GM12878 (cell line): ENCODE data around the gene HMOX2. TPM values are rescaled to one million over a fixed set of nuclear protein-coding genes. Genes with fewer than 3 reads are reported as not detected.

Source experiments
- ATAC-seq: fragments of 200-7000 bp; cut with Tn5 transposase; 3 replicates; pipeline ENCODE4 v1.9.1; 2020; ENCODE audit warnings: mild to moderate bottlenecking, moderate library complexity
- BruUV-seq: library from RNA; stranded (reverse); fragments of 400-500 nt; replicated peaks from 2 replicates; lab custom pipeline; 2021; lab: Mats Ljungman, UMichigan
- CTCF ChIA-PET: fragments of 300-600 bp; sonication (Branson Sonifier 250); formaldehyde crosslinking; extraction: SDS; loops from one replicate; lab custom pipeline; 2021; ENCODE audit warnings: inconsistent platforms; lab: Yijun Ruan, JAX
- POLR2A ChIA-PET: fragments of 350-600 bp; formaldehyde crosslinking; extraction: SDS; loops from one replicate; lab custom pipeline; 2021; ENCODE audit warnings: inconsistent platforms; lab: Charles Lee
- RAD21 ChIA-PET: fragments of 300-600 bp; sonication (Branson Sonifier 250); formaldehyde crosslinking; loops from one replicate; lab custom pipeline; 2023; ENCODE audit warnings: antibody characterized with exemption; ENCODE audit not compliant: unreplicated experiment; lab: Charles Lee
- SMC1A ChIA-PET: fragments of 300-600 bp; sonication (Branson Sonifier 250); formaldehyde crosslinking; loops from one replicate; lab custom pipeline; 2023; ENCODE audit not compliant: unreplicated experiment, uncharacterized antibody; lab: Charles Lee
- DNase-seq: peaks from one replicate; pipeline ENCODE4 v3.0.0-alpha.2; 2011; ENCODE audit warnings: low read depth, low spot score
- FAIRE-seq: peaks from 3 replicates; lab custom pipeline; 2011; peaks lifted over from hg19 to GRCh38; lab: Jason Lieb, UNC
- H2AFZ ChIP-seq: 2 replicates; pipeline ENCODE4 v1.6.0; 2011; ENCODE audit warnings: low read depth, low read length, control low read depth; ENCODE audit not compliant: control insufficient read depth
- H3K27ac ChIP-seq: 2 replicates; pipeline ENCODE4 v1.5.1; 2011; ENCODE audit warnings: control low read depth; ENCODE audit not compliant: control insufficient read depth, insufficient read depth
- H3K27me3 ChIP-seq, 2 experiments: replicated peaks in 1 of 2; 2 replicates each; pipeline versions ENCODE4 v1.6.0 to v1.6.1; 2011; ENCODE audit warnings: low read length in 1 of 2; ENCODE audit not compliant: control insufficient read depth in 2 of 2, insufficient read depth in 2 of 2
- H3K36me3 ChIP-seq, 2 experiments: 2 replicates each; pipeline ENCODE4 v1.5.1; 2011; ENCODE audit warnings: low read length in 1 of 2; ENCODE audit not compliant: control insufficient read depth in 2 of 2, insufficient read depth in 2 of 2
- H3K4me1 ChIP-seq: 2 replicates; pipeline ENCODE4 v1.6.1; 2011; ENCODE audit warnings: mild to moderate bottlenecking, low read length, moderate library complexity, mixed read lengths; ENCODE audit not compliant: control insufficient read depth, insufficient read depth
- H3K4me2 ChIP-seq: 2 replicates; pipeline ENCODE4 v1.6.0; 2011; ENCODE audit warnings: control low read depth; ENCODE audit not compliant: control insufficient read depth, insufficient read depth
- H3K4me3 ChIP-seq: fragments of 200-600 bp; sonication (generic); 2 replicates; pipeline ENCODE4 v1.5.1; 2016
- H3K79me2 ChIP-seq: 2 replicates; pipeline ENCODE4 v1.6.0; 2011; ENCODE audit warnings: low read length; ENCODE audit not compliant: control insufficient read depth, insufficient read depth
- H3K9ac ChIP-seq: 2 replicates; pipeline ENCODE4 v1.8.0; 2011; ENCODE audit warnings: low read length, control low read depth, mixed read lengths; ENCODE audit not compliant: control insufficient read depth, insufficient read depth
- H3K9me3 ChIP-seq: replicated peaks from 3 replicates; pipeline ENCODE4 v1.5.1; 2011; ENCODE audit warnings: mild to moderate bottlenecking, low read length; ENCODE audit not compliant: control insufficient read depth, insufficient read depth
- H4K20me1 ChIP-seq: 2 replicates; pipeline ENCODE4 v1.6.0; 2011; ENCODE audit not compliant: control insufficient read depth, insufficient read depth
- BACH1 ChIP-seq: fragments of 450-650 bp; IDR thresholded peaks from 2 replicates; pipeline ENCODE4 v1.6.1; 2017; ENCODE audit warnings: mild to moderate bottlenecking, borderline replicate concordance
- BCL11A ChIP-seq: IDR thresholded peaks from 2 replicates; pipeline ENCODE4 v1.6.1; 2011; ENCODE audit warnings: low read depth, low read length
- BRCA1 ChIP-seq: IDR thresholded peaks from 2 replicates; pipeline ENCODE4 v1.6.1; 2011; ENCODE audit warnings: low read depth, low read length, improper control_type of control experiment
- DPF2 ChIP-seq: fragments of 450-650 bp; IDR thresholded peaks from 2 replicates; pipeline ENCODE4 v1.6.1; 2017; ENCODE audit warnings: mild to moderate bottlenecking
- MYB ChIP-seq: fragments of 150-350 bp; IDR thresholded peaks from 2 replicates; pipeline ENCODE4 v1.6.1; 2014; ENCODE audit warnings: mild to moderate bottlenecking, low read depth, low read length, borderline replicate concordance
- RFX5 ChIP-seq: IDR thresholded peaks from 2 replicates; pipeline ENCODE4 v1.6.1; 2011; ENCODE audit warnings: low read depth, low read length, improper control_type of control experiment
- SIX5 ChIP-seq: IDR thresholded peaks from 2 replicates; pipeline ENCODE4 v1.6.1; 2011; ENCODE audit warnings: mild to moderate bottlenecking, low read depth, low read length, moderate library complexity; ENCODE audit not compliant: severe bottlenecking
- SMAD1 ChIP-seq: fragments of 450-650 bp; IDR thresholded peaks from 2 replicates; pipeline ENCODE4 v1.6.1; 2018; ENCODE audit warnings: mild to moderate bottlenecking, low read depth; ENCODE audit not compliant: partially characterized antibody
- ZSCAN29 ChIP-seq: fragments of 450-650 bp; IDR thresholded peaks from 2 replicates; pipeline ENCODE4 v1.6.1; 2017; ENCODE audit warnings: mild to moderate bottlenecking, moderate library complexity
- WGBS: methylation state at CpG from one replicate; pipeline ENCODE4 v1.1.6; 2016; ENCODE audit warnings: low lambda C conversion rate; ENCODE audit not compliant: insufficient replicate concordance, insufficient coverage; ENCODE audit errors: missing lambda C conversion rate; 5-methylcytosine and 5-hydroxymethylcytosine counted together
- in situ Hi-C: fragments of 300-500 bp; cut with MboI; formaldehyde crosslinking; loops from 9 replicates; pipeline ENCODE4 v1.14.3; 2018; ENCODE audit warnings: mixed read lengths
- intact Hi-C: fragments of 100-400 bp; cut with micrococcal nuclease; formaldehyde crosslinking; loops from one replicate; pipeline ENCODE4 v1.14.2; 2022; ENCODE audit not compliant: unreplicated experiment
- polyA plus RNA-seq, 11 experiments: library from polyadenylated mRNA; depleted of rRNA in 4 of 11; unstranded in 6 of 11; stranded (reverse) in 5 of 11; fragments of >200 nt; fragmentation: Nextera tagmentation in 4 of 11; fragmentation: Illumina TruSeq in 1 of 11; extraction: Ambion mirVana in 4 of 11; extraction: Trizol in 1 of 11; gene quantifications; 1 replicate in 1 of 11; 2 replicates in 10 of 11; pipeline versions ENCODE4 v1.2.1 to v1.2.3, GENCODE V29; 2011 to 2016; ENCODE audit warnings: inconsistent platforms in 2 of 11, missing spikeins in 2 of 11, low read depth in 1 of 11
- total RNA-seq, 4 experiments: library from RNA; depleted of rRNA in 3 of 4; stranded (reverse); fragments of >200 nt in 3 of 4; fragmentation: Illumina TruSeq in 1 of 4; extraction: Trizol in 1 of 4; gene quantifications; 2 replicates each; pipeline versions ENCODE4 v1.2.1 to v1.2.3, GENCODE V29; 2013 to 2021
- TF ChIP-seq, protein P1 (sequence below): fragments of 450-650 bp; IDR thresholded peaks from 2 replicates; pipeline ENCODE4 v1.6.1; 2016; ENCODE audit warnings: mild to moderate bottlenecking, moderate library complexity, borderline replicate concordance
- TF ChIP-seq, protein P2 (sequence below): fragments of 450-650 bp; IDR thresholded peaks from 2 replicates; pipeline ENCODE4 v1.6.1; 2018; ENCODE audit warnings: borderline replicate concordance, mild to moderate bottlenecking; ENCODE audit not compliant: partially characterized antibody
- TF ChIP-seq, protein P3 (sequence below): IDR thresholded peaks from 2 replicates; pipeline ENCODE4 v1.6.1; 2012; ENCODE audit warnings: low read depth, low read length, improper control_type of control experiment

HMOX2 gene
- total and polyA plus RNA-seq, 10 of the 15 experiments (the other 5 are each of a cell fraction or from before 2014, with no cell fraction given): 26.4 to 111 (median 57.8) TPM

DNA sequence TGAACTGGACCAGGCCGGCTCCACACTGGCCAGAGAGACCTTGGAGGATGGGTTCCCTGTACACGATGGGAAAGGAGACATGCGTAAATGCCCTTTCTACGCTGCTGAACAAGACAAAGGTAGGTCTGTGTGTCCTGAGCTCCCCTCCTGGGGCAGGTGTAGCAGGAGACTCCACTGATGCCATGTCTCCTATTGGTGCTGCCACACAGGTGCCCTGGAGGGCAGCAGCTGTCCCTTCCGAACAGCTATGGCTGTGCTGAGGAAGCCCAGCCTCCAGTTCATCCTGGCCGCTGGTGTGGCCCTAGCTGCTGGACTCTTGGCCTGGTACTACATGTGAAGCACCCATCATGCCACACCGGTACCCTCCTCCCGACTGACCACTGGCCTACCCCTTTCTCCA, 33.2 kb downstream of the HMOX2 start:
- FAIRE-seq: no peak
- Histone ChIP-seq H3K27me3 (no peaks in the 10 kb centered on the region), H3K79me2 (no peaks in the 10 kb centered on the region; the same call in 1 of the 2 replicates), H3K4me1 (peaks cover 30% of the 10 kb centered on the region), H3K4me3 (no peak overlapping the region), H4K20me1 (no peaks in the 10 kb centered on the region), H3K36me3 (peaks cover 24 to 53% of the 10 kb centered on the region in 2 experiments; a peak in 3 of 4 replicates), H3K9ac (no peak overlapping the region), H3K4me2 (no peak overlapping the region), H2AFZ (no peak overlapping the region), H3K27ac (no peak overlapping the region), H3K9me3 (no peaks in the 10 kb centered on the region)
- DNase-seq: no peak
- SMC1A ChIA-PET: interaction anchor here (2.1 kb wide), 1 partner anchor 9 kb away, joined by 6 read pairs; no protein-coding TSS in a partner anchor
- ATAC-seq: no peak
- POLR2A ChIA-PET: no interaction called here
- intact Hi-C loops (no loop called here), in situ Hi-C loops (no loop called here)
- WGBS: 95% methylated on average over 8 of the region's 8 CpGs
- BruUV-seq: no TSS peak
- CTCF ChIA-PET: interaction anchor here (1.1 to 6.5 kb wide), 4 partner anchors 8 to 37 kb away, joined by 3 to 90 read pairs (median 4); no protein-coding TSS in a partner anchor
- RAD21 ChIA-PET: interaction anchor here (0.7 to 1.4 kb wide), 2 partner anchors 39 to 107 kb away, joined by 4 to 7 read pairs; no protein-coding TSS in a partner anchor
- TF ChIP-seq, protein P1, sequence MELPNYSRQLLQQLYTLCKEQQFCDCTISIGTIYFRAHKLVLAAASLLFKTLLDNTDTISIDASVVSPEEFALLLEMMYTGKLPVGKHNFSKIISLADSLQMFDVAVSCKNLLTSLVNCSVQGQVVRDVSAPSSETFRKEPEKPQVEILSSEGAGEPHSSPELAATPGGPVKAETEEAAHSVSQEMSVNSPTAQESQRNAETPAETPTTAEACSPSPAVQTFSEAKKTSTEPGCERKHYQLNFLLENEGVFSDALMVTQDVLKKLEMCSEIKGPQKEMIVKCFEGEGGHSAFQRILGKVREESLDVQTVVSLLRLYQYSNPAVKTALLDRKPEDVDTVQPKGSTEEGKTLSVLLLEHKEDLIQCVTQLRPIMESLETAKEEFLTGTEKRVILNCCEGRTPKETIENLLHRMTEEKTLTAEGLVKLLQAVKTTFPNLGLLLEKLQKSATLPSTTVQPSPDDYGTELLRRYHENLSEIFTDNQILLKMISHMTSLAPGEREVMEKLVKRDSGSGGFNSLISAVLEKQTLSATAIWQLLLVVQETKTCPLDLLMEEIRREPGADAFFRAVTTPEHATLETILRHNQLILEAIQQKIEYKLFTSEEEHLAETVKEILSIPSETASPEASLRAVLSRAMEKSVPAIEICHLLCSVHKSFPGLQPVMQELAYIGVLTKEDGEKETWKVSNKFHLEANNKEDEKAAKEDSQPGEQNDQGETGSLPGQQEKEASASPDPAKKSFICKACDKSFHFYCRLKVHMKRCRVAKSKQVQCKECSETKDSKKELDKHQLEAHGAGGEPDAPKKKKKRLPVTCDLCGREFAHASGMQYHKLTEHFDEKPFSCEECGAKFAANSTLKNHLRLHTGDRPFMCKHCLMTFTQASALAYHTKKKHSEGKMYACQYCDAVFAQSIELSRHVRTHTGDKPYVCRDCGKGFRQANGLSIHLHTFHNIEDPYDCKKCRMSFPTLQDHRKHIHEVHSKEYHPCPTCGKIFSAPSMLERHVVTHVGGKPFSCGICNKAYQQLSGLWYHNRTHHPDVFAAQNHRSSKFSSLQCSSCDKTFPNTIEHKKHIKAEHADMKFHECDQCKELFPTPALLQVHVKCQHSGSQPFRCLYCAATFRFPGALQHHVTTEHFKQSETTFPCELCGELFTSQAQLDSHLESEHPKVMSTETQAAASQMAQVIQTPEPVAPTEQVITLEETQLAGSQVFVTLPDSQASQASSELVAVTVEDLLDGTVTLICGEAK: no peak
- TF ChIP-seq BCL11A: no peak
- TF ChIP-seq, protein P2, sequence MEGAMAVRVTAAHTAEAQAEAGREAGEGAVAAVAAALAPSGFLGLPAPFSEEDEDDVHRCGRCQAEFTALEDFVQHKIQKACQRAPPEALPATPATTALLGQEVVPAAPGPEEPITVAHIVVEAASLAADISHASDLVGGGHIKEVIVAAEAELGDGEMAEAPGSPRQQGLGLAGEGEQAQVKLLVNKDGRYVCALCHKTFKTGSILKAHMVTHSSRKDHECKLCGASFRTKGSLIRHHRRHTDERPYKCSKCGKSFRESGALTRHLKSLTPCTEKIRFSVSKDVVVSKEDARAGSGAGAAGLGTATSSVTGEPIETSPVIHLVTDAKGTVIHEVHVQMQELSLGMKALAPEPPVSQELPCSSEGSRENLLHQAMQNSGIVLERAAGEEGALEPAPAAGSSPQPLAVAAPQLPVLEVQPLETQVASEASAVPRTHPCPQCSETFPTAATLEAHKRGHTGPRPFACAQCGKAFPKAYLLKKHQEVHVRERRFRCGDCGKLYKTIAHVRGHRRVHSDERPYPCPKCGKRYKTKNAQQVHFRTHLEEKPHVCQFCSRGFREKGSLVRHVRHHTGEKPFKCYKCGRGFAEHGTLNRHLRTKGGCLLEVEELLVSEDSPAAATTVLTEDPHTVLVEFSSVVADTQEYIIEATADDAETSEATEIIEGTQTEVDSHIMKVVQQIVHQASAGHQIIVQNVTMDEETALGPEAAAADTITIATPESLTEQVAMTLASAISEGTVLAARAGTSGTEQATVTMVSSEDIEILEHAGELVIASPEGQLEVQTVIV: no peak
- TF ChIP-seq BRCA1: no peak
- TF ChIP-seq BACH1: no peak
- TF ChIP-seq SIX5: no peak
- no peak for TF ChIP-seq SMAD1
- no peak for TF ChIP-seq ZSCAN29
- TF ChIP-seq, protein P3, sequence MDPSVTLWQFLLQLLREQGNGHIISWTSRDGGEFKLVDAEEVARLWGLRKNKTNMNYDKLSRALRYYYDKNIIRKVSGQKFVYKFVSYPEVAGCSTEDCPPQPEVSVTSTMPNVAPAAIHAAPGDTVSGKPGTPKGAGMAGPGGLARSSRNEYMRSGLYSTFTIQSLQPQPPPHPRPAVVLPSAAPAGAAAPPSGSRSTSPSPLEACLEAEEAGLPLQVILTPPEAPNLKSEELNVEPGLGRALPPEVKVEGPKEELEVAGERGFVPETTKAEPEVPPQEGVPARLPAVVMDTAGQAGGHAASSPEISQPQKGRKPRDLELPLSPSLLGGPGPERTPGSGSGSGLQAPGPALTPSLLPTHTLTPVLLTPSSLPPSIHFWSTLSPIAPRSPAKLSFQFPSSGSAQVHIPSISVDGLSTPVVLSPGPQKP: no peak
- no peak for TF ChIP-seq RFX5
- TF ChIP-seq DPF2: no peak
- no peak for TF ChIP-seq MYB
